Ishikawa (cell line): ENCODE data around the gene LRP1.

ENCODE experiments used
- CEBPB ChIP-seq: IDR thresholded peaks from 2 replicates; pipeline ENCODE4 v1.6.1; 2012
- CREB1 ChIP-seq: IDR thresholded peaks from 2 replicates; pipeline ENCODE4 v1.6.1; 2012; ENCODE audit warnings: low read depth
- EP300 ChIP-seq: IDR thresholded peaks from 2 replicates; pipeline ENCODE4 v1.6.1; 2012; ENCODE audit warnings: borderline replicate concordance
- FOXM1 ChIP-seq: IDR thresholded peaks from 2 replicates; pipeline ENCODE4 v1.6.1; 2012; ENCODE audit warnings: low read depth, borderline replicate concordance
- RAD21 ChIP-seq: IDR thresholded peaks from 2 replicates; pipeline ENCODE4 v1.6.1; 2012; ENCODE audit warnings: low read depth
- TF ChIP-seq, protein P1 (sequence below): IDR thresholded peaks from 2 replicates; pipeline ENCODE4 v1.6.1; 2012

DNA sequence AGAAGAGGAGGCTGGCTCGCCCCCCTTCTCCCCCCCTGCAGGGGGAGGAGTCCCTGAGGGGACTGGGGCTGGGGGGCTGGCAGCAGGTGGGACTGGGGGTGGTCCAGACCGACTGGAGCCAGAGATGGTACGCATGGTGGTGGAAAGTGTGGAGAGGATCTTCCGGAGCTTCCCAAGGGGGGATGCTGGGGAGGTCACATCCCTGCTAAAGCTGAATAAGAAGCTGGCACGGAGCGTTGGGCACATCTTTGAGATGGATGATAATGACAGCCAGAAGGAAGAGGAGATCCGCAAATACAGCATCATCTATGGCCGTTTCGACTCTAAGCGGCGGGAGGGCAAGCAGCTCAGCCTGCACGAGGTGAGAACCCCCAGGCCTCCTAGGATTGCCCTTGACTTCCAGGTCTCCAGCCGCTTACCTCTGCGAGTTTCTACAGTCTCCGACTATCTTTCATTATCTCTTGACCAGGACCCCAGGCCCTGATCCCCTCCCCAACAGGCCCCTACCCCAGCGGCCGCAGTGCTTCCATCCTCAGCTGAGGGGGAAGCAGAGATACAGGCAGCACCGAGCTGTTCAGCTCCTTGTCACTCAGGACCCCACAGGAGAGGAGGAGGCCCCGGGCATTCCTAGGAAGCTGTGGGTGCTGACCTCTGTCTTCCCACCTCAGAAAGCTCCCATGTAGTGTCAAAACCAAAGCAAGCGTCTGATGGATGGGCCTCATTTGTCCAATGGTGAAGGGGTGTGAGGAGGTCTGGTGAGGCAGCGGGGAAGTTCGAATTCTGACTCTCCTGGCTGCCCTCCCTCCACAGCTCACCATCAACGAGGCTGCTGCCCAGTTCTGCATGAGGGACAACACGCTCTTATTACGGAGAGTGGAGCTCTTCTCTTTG lies 36.4 kb upstream of the LRP1 start:
- TF ChIP-seq EP300 (no peak), RAD21 (no peak), FOXM1 (no peak), CREB1 (no peak), CEBPB (no peak)
- TF ChIP-seq, protein P1, sequence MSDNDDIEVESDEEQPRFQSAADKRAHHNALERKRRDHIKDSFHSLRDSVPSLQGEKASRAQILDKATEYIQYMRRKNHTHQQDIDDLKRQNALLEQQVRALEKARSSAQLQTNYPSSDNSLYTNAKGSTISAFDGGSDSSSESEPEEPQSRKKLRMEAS = no peak
